Stimulated activated naive B cell treated with anti-CD40 and anti-IgM and Interleukin-4, amounts not matched to agents 10 μg/mL and 1 μg/mL and 100 μg/mL, for 72 hours (primary cell): ENCODE measurements around the gene SYNRG.
A peak's percentile ranks its signal among the peaks of the same experiment; 100 is the strongest.

Experiments
- ATAC-seq, 2 donors: fragments of 150-1000 bp; cut with Tn5 transposase; replicated peaks; 2 replicates each; pipeline ENCODE4 v1.10.0; 2021; ENCODE audit warnings: moderate library complexity in 1 of 2
- DNase-seq: peaks from one replicate; pipeline ENCODE4 v3.0.0; 2021
- H3K27ac Mint-ChIP-seq: one replicate; pipeline ENCODE4 v1.8.0; 2022; ENCODE audit warnings: mild to moderate bottlenecking, mixed read lengths
- H3K27me3 Mint-ChIP-seq, 2 donors: one replicate each; pipeline ENCODE4 v1.8.0; 2022; ENCODE audit warnings: mixed read lengths in 2 of 2
- H3K36me3 Mint-ChIP-seq, 2 donors: one replicate each; pipeline ENCODE4 v1.8.0; 2022; ENCODE audit warnings: mixed read lengths in 2 of 2, mild to moderate bottlenecking in 1 of 2
- H3K4me1 Mint-ChIP-seq, 2 donors: one replicate each; pipeline ENCODE4 v1.8.0; 2022; ENCODE audit warnings: mixed read lengths in 2 of 2, mild to moderate bottlenecking in 1 of 2
- H3K4me3 Mint-ChIP-seq, 2 donors: one replicate each; pipeline ENCODE4 v1.8.0; 2022; ENCODE audit warnings: mild to moderate bottlenecking in 2 of 2, mixed read lengths in 2 of 2, moderate library complexity in 1 of 2
- H3K9me3 Mint-ChIP-seq, 2 donors: one replicate each; pipeline ENCODE4 v1.8.0; 2022; ENCODE audit warnings: mixed read lengths in 2 of 2, mild to moderate bottlenecking in 1 of 2

The SYNRG gene

DNA sequence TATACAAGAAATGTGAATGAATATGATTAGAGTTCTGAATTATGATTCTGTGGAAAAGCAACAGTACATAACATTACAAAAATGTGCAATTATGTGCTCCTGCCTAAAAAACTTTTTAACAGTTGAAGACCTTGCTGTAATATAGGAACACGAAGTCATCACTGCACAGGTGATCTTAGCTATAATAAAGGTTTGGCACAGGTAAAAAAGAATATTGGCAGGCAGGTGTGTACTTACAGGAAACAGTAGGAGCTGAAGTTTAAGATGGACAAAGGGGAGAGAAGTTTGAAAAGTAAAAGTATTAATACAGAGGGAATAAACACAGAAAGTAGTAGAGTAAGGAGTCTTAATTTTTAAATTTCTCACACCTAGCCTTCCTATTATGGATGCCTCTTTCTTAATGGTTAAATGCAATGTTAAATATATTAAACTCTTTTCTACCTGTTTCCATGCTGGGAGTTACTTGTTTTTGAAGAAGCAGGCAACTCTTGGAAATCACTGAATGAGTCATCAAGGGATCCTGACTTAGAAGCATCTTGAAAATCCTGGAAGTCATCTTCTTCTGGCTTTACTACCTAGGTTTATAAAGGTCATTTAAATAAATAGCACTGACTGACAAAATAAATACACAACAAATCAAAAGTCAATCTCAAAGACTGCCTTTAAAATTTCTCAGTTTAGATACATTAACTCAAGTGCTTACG is 40.7 kb downstream of the SYNRG start:
- Mint-ChIP-seq H3K4me3 (no peak overlapping the region), H3K27ac (no peak overlapping the region), H3K36me3 (peaks cover 42 to 46% of the 10 kb centered on the region in 2 donors), H3K27me3 (no peaks in the 10 kb centered on the region), H3K9me3 (no peaks in the 10 kb centered on the region), H3K4me1 (peaks cover 0 to 3% of the 10 kb centered on the region in 2 donors)
- DNase-seq (no peak), ATAC-seq (no peak)

DNA sequence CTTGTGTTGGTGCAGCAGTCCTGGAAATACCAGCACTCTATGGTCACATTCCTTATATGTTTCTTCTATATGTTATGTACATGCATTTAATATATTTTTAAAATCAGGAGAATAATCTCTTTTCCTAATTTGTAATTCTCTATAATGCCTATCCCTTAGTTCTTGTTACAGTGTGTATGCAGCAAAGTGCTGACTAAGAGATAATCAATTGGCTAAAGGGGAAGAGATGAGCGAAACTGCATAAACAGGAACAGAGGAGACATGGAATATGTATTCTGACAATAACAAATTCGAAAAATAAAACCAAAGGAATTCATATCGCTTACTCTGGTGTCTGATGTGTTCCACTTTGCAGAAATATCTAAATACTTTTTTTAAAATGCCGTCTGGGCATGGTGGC is 41.7 kb downstream of the SYNRG start:
- peaks cover 34 to 36% of the 10 kb centered on the region in 2 donors for H3K36me3 Mint-ChIP-seq
- H3K4me3 Mint-ChIP-seq: no peak overlapping the region
- H3K27ac Mint-ChIP-seq: no peak overlapping the region
- no peaks in the 10 kb centered on the region for H3K4me1 Mint-ChIP-seq
- ATAC-seq (no peak), DNase-seq (no peak)
- H3K9me3 Mint-ChIP-seq: no peaks in the 10 kb centered on the region
- no peaks in the 10 kb centered on the region for H3K27me3 Mint-ChIP-seq

DNA sequence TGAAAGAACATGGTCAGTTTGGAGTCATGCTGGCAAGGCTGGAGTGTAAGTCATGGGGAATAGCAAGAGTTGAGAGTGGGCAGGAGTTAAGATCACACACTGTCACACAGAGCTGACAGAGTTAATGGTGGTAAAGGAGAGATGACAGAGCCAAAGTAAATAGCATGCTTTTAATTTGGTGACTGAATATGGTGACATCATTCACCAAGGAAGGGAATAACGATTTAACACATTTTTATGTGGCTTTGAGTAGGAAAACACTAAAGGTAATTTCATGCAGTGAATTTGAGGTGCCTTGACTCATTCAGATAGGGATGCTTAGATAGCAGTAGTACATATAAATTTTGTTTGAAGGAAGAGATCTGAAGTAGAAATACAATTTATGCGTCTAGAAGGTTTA is 42.1 kb downstream of the SYNRG start:
- ATAC-seq: no peak
- no peak for DNase-seq
- Mint-ChIP-seq H3K27ac (no peak overlapping the region), H3K27me3 (no peaks in the 10 kb centered on the region), H3K4me3 (no peak overlapping the region), H3K9me3 (no peaks in the 10 kb centered on the region), H3K4me1 (no peaks in the 10 kb centered on the region), H3K36me3 (peaks cover 32 to 34% of the 10 kb centered on the region in 2 donors)

DNA sequence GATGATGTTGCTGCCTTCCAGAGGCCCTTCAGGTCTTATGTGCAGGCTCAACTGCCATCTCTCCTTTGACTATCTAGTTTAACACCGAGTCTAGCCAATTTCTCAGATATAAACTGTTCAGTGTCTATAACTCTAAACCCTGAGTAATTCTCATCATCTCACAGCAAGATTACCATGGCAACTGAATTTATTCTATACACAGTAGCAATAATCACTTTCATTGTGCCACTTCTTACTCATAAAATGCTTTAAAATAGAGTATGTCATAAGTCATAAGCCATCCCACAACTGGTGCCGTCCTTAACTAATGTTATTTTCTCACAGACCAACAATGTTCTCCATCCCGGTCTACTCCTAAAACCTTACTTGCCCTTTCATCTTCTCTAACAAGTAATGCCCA is 45.0 kb downstream of the SYNRG start:
- Mint-ChIP-seq H3K9me3 (no peaks in the 10 kb centered on the region), H3K4me1 (no peaks in the 10 kb centered on the region), H3K27me3 (no peaks in the 10 kb centered on the region), H3K27ac (no peak overlapping the region), H3K4me3 (no peak overlapping the region), H3K36me3 (peaks cover 28 to 36% of the 10 kb centered on the region in 2 donors)
- DNase-seq (no peak), ATAC-seq (no peak)

DNA sequence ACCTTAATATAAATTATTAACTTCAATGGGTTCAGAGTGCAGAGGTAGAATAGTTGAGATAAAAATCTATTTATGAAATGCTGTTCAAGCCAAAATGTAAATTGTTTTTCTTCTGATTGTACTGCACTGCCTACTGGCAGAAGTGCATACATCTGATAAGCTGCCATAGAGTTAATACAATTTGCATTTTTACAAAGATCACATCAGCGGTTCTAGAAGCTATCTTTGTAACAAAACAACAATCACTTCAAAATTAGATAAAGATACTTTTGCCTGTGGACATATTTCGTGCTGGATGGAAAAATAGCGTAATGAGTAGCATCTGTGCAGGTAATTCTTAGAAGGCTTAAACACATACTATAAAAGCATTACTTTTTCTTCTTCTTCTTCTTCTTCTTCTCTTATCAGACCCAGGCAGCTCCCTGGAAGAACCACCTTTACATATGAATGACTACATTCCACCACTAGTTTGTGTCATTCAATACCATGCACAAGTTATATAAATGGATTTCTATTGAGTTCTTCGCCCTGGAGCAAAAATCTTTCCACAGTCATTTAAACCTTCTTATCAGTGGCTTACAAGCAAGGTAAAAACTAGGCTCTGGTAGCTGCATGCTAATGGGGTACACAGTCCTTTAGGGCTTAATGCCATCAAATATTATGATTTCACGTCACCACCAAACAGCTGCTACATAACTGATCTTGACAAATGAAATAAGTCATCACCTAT is 47.0 kb downstream of the SYNRG start:
- Mint-ChIP-seq H3K4me1 (no peaks in the 10 kb centered on the region), H3K36me3 (peaks cover 27 to 37% of the 10 kb centered on the region in 2 donors), H3K4me3 (no peak overlapping the region), H3K27ac (no peak overlapping the region), H3K9me3 (no peaks in the 10 kb centered on the region), H3K27me3 (no peaks in the 10 kb centered on the region)
- DNase-seq (no peak), ATAC-seq (no peak)

DNA sequence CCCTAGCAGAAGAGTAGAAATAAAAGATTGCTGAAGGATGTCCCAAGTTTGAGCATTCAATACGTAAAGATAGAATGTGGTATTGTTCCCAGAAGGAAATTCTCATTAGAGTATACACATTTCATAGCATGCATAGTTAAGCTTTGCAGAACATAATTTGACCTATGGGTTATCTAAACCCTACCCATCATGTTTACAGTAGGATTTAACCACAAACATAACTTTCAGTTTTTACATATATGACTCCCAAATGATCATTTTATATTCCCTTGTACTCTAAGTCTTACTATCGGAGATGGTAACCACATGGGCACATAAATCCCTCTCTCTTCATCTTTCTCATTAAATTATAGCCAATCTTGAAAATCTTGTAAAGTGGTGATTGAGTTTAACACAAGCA is 50.9 kb downstream of the SYNRG start:
- ATAC-seq (no peak), DNase-seq (no peak)
- H3K4me3 Mint-ChIP-seq: no peak overlapping the region
- peaks cover 11 to 27% of the 10 kb centered on the region in 2 donors for H3K36me3 Mint-ChIP-seq
- H3K27ac Mint-ChIP-seq: peak overlapping the region; percentile 66
- no peaks in the 10 kb centered on the region for H3K9me3 Mint-ChIP-seq
- H3K27me3 Mint-ChIP-seq: no peaks in the 10 kb centered on the region
- H3K4me1 Mint-ChIP-seq: peaks cover 4% of the 10 kb centered on the region in 2 donors

DNA sequence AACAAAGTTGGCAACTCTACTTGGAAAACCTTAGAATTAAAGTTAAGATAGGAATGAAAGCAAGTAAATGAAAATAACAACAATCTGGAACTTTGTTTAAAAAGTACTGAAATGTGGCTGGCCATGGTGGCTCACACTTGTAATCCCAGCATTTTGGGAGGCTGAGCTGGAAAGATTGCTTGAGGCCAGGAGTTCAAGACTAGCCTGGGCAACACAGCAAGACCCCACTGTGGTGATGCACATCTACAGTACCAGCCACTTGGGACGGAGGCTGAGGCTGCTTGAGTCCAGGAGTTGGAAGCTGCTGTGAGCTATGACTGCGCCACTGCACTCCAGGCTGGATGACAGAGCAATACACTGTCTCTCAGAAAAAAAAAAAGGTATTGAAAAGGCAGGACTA is 51.7 kb downstream of the SYNRG start:
- H3K36me3 Mint-ChIP-seq: peaks cover 15 to 35% of the 10 kb centered on the region in 2 donors
- no peaks in the 10 kb centered on the region for H3K9me3 Mint-ChIP-seq
- ATAC-seq (no peak), DNase-seq (no peak)
- no peak overlapping the region for H3K27ac Mint-ChIP-seq
- peaks cover 9 to 12% of the 10 kb centered on the region in 2 donors for H3K4me1 Mint-ChIP-seq
- H3K4me3 Mint-ChIP-seq: no peak overlapping the region
- H3K27me3 Mint-ChIP-seq: no peaks in the 10 kb centered on the region

DNA sequence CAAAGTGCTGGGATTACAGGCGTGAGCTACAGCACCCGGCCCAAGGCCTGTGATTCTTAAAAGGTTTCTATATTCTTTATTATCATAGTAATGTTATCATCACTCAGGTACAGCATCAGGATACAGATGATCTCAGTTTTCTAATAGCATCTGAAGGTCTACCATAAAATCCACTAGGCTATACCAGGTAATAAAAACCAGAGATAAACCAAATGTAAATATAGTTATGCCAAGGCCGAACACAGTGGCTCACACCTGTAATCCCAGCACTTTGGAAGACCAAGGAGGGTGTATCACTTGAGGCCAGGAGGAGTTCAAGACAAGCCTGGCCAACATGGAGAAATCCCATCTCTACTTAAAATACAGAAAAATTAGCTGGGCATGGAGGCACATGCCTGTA is 53.8 kb downstream of the SYNRG start:
- ATAC-seq (no peak), DNase-seq (no peak)
- peaks cover 18 to 51% of the 10 kb centered on the region in 2 donors for H3K36me3 Mint-ChIP-seq
- no peaks in the 10 kb centered on the region for H3K9me3 Mint-ChIP-seq
- H3K27me3 Mint-ChIP-seq: no peaks in the 10 kb centered on the region
- H3K27ac Mint-ChIP-seq: no peak overlapping the region
- H3K4me1 Mint-ChIP-seq: peaks cover 16 to 32% of the 10 kb centered on the region in 2 donors
- H3K4me3 Mint-ChIP-seq: no peak overlapping the region

DNA sequence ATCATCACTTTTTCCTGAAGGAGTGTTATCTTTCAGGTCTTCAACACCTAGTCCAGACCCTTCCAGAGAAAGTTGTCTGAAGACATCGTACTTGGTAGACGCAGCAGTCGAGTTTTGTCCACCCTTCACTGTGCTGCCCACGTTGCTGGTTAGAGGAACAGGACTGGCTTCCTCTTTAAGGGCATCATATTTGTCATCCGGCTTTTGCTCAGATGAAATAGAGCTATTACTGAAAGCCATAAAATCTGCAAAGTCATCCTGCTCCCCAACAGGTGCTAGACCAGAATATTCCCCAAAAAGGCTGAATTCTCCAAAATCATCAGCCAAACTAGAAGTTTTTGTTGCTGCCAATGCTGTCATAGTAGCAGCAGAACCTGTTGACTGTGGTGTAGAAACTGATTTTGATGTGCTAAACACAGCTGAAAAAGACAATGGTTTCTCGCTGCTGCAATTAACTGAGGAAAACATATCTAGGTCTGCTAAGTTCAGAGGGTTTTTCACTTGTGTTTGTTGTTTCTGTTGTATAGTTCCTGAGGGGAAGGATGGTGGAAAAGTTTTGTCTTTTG is 55.7 kb downstream of the SYNRG start:
- Mint-ChIP-seq H3K4me1 (peaks cover 18 to 35% of the 10 kb centered on the region in 2 donors), H3K4me3 (no peak overlapping the region), H3K27me3 (no peaks in the 10 kb centered on the region), H3K36me3 (peaks cover 17 to 50% of the 10 kb centered on the region in 2 donors), H3K27ac (peak overlapping the region; percentile 82), H3K9me3 (no peaks in the 10 kb centered on the region)
- ATAC-seq (peak; percentile 68 to 77), DNase-seq (no peak)

DNA sequence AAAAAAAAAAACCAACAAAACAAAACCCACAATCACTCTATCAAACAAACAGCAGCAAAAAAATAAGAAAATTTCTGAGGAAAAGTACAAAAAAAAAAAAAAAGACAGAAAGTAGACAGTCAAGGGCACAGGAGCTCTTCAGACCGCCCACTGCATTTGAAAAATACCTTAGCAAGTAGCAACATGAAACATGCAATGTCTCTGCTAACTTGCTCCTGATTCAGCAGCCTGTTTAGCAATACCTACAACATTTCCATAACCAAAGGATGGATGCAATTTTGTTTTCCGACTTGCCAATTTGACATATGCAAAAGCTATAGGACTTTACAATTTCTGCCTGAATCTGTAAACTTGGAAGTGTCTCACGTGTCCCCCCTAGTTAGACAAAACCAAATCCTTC is 57.4 kb downstream of the SYNRG start:
- Mint-ChIP-seq H3K4me3 (no peak overlapping the region), H3K4me1 (peaks cover 19 to 39% of the 10 kb centered on the region in 2 donors), H3K27me3 (no peaks in the 10 kb centered on the region), H3K36me3 (peaks cover 15 to 41% of the 10 kb centered on the region in 2 donors), H3K27ac (no peak overlapping the region), H3K9me3 (no peaks in the 10 kb centered on the region)
- ATAC-seq (no peak), DNase-seq (no peak)

DNA sequence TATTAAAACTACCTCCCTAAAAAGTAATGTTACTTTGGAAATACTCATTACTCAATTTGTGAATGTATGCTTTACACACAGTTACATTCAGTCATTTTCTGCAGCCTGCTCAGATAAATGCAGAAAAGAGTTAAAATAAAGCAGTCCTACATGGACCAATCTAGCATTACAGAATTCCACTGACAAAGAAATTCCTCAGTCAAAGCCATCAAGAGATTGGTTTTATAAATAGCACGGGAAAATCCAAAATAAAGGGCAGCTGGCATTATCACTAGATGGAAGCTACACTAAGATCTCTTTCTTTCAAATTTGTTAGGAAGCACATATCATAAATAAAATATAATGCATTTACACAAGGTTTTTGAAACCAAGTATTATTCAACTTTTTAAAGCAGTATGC is 61.2 kb downstream of the SYNRG start:
- Mint-ChIP-seq H3K9me3 (no peaks in the 10 kb centered on the region), H3K4me1 (peaks cover 13 to 33% of the 10 kb centered on the region in 2 donors), H3K27ac (no peak overlapping the region), H3K4me3 (no peak overlapping the region), H3K27me3 (no peaks in the 10 kb centered on the region), H3K36me3 (peaks cover 9 to 30% of the 10 kb centered on the region in 2 donors)
- DNase-seq (no peak), ATAC-seq (no peak)

DNA sequence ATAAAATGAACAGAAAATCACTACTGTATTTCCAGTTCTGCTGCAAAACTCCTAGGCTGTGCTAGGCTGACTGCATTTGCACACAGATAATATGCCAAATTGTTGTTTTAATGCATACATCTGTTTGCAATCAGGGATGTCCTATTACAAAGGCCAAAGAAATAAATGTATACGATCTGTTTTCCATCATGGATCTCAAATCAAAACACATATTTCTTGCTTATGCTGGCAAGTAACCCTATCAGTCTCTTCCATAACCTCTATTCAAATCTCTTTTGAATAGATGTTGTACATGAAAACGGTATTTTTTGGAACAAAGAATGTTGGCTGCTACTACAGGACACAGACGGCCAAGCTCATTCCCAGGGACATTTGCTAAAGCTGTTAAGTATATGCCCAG is 62.9 kb downstream of the SYNRG start:
- no peak overlapping the region for H3K4me3 Mint-ChIP-seq
- H3K36me3 Mint-ChIP-seq: peaks cover 14 to 23% of the 10 kb centered on the region in 2 donors
- ATAC-seq (no peak), DNase-seq (no peak)
- no peaks in the 10 kb centered on the region for H3K9me3 Mint-ChIP-seq
- no peaks in the 10 kb centered on the region for H3K27me3 Mint-ChIP-seq
- no peak overlapping the region for H3K27ac Mint-ChIP-seq
- peaks cover 8 to 17% of the 10 kb centered on the region in 2 donors for H3K4me1 Mint-ChIP-seq

DNA sequence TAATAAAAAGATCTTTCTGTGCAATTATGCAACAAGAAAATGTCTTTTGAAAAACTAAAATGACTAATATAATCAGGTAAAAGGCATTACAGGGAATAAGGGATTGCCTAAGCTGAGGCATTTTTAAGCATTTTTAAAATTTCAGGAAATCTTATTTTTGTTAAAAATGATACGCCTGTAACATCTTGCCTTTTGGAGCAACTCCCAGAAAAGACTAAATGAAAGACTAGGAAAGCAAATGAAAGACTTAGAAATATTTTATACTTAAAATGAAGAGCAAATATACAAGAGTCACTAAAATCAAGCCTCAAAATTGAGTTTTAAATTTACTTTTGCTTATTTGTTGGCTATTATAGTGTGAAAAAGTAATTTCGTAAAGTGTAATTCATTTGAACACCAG is 63.7 kb downstream of the SYNRG start:
- DNase-seq (no peak), ATAC-seq (no peak)
- Mint-ChIP-seq H3K4me1 (peaks cover 6 to 9% of the 10 kb centered on the region in 2 donors), H3K27ac (no peak overlapping the region), H3K27me3 (no peaks in the 10 kb centered on the region), H3K9me3 (no peaks in the 10 kb centered on the region), H3K4me3 (no peak overlapping the region), H3K36me3 (peaks cover 19 to 23% of the 10 kb centered on the region in 2 donors)

DNA sequence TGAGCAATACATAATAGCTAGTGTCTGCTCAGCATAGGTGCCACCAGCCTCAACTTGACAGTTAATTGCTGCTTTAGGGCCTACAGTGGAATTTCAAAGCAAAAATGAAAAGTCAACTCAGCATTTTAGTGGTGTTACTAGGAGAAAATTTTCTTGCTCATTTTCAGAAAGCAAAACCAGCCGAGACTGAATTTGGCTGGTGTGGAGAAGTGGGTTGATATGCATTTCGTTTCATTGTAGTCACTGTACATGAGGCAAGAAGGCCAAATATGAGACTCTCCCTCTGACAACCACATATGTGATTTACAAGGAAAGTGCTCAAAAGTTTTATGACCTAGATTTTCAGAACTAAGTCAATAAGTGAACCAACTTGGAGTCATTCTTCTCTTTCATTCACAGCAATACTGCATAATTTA is 65.6 kb downstream of the SYNRG start:
- ATAC-seq (no peak), DNase-seq (no peak)
- H3K27ac Mint-ChIP-seq: no peak overlapping the region
- no peaks in the 10 kb centered on the region for H3K9me3 Mint-ChIP-seq
- no peak overlapping the region for H3K4me3 Mint-ChIP-seq
- peaks cover 3 to 5% of the 10 kb centered on the region in 2 donors for H3K4me1 Mint-ChIP-seq
- H3K36me3 Mint-ChIP-seq: peaks cover 17 to 18% of the 10 kb centered on the region in 2 donors
- H3K27me3 Mint-ChIP-seq: no peaks in the 10 kb centered on the region
